SK-N-SH (cell line): Measurements from ENCODE around the gene KDELR1. TPM values are rescaled to one million over a fixed set of nuclear protein-coding genes. Genes with fewer than 3 reads are reported as not detected.

Experiments used
- polyA plus RNA-seq, 3 experiments: library from polyadenylated mRNA; depleted of rRNA; stranded (reverse); fragments of >200 nt; gene quantifications; 2 replicates each; pipeline ENCODE4 v1.2.3, GENCODE V29; 2012

Gene KDELR1
- polyA plus RNA-seq, 1 of the 3 experiments (the other 2 are of a cell fraction), result 138 TPM

Other genes with a start within 250 kb of the KDELR1 start
- gene LIG1, start 221.2 kb downstream of the KDELR1 start, polyA plus RNA-seq (2012; rRNA removed), result 39.6 and 53.0 TPM in 2 replicates
- gene ZSWIM9, start 220.9 kb downstream of the KDELR1 start, polyA plus RNA-seq (2012; rRNA removed), result 1.3 and 2.2 TPM in 2 replicates
- 16.4 and 21.7 TPM in 2 replicates for gene CARD8, start 135.6 kb downstream of the KDELR1 start, polyA plus RNA-seq (2012; rRNA removed)
- 0.47 and 0.61 TPM in 2 replicates for gene ZNF114, start 121.5 kb downstream of the KDELR1 start, polyA plus RNA-seq (2012; rRNA removed)
- gene EMP3, start 66.0 kb downstream of the KDELR1 start, polyA plus RNA-seq (2012; rRNA removed), result 263 and 277 TPM in 2 replicates
- 20.2 and 21.9 TPM in 2 replicates for gene TMEM143, start 27.6 kb downstream of the KDELR1 start, polyA plus RNA-seq (2012; rRNA removed)
- 0.08 TPM in 1 of 2 replicates, not detected in the other for gene SYNGR4, start 27.2 kb downstream of the KDELR1 start, polyA plus RNA-seq (2012; rRNA removed)
- gene GRIN2D, start 2.1 kb upstream of the KDELR1 start, polyA plus RNA-seq (2012; rRNA removed), result 0.54 and 0.92 TPM in 2 replicates
- gene GRWD1, start 54.4 kb upstream of the KDELR1 start, polyA plus RNA-seq (2012; rRNA removed), result 34.1 and 36.6 TPM in 2 replicates
- 1.1 and 1.2 TPM in 2 replicates for gene KCNJ14, start 64.0 kb upstream of the KDELR1 start, polyA plus RNA-seq (2012; rRNA removed)
- gene CYTH2, start 77.8 kb upstream of the KDELR1 start, polyA plus RNA-seq (2012; rRNA removed), result 69.5 and 77.6 TPM in 2 replicates
- 2.0 and 3.2 TPM in 2 replicates for gene LMTK3, start 120.3 kb upstream of the KDELR1 start, polyA plus RNA-seq (2012; rRNA removed)
- 0.86 and 0.92 TPM in 2 replicates for gene SULT2B1, start 160.6 kb upstream of the KDELR1 start, polyA plus RNA-seq (2012; rRNA removed)
- gene SPACA4, start 215.2 kb upstream of the KDELR1 start, polyA plus RNA-seq (2012; rRNA removed), result not detected in 2 replicates
- gene FAM83E, start 223.5 kb upstream of the KDELR1 start, polyA plus RNA-seq (2012; rRNA removed), result 0.44 TPM in 1 of 2 replicates, not detected in the other
- gene RPL18, start 227.6 kb upstream of the KDELR1 start, polyA plus RNA-seq (2012; rRNA removed), result 2,114 and 2,225 TPM in 2 replicates
- gene SPHK2, start 228.0 kb upstream of the KDELR1 start, polyA plus RNA-seq (2012; rRNA removed), result 14.1 and 14.8 TPM in 2 replicates
- gene DBP, start 245.8 kb upstream of the KDELR1 start, polyA plus RNA-seq (2012; rRNA removed), result 7.8 and 12.6 TPM in 2 replicates